GM12878 (cell line): Measurements from ENCODE around the gene FCRLB. TPM values are rescaled to one million over a fixed set of nuclear protein-coding genes. Genes with fewer than 3 reads are reported as not detected.

Source experiments
- ATAC-seq: fragments of 200-7000 bp; cut with Tn5 transposase; 3 replicates; pipeline ENCODE4 v1.9.1; 2020; ENCODE audit warnings: mild to moderate bottlenecking, moderate library complexity
- BruUV-seq: library from RNA; stranded (reverse); fragments of 400-500 nt; replicated peaks from 2 replicates; lab custom pipeline; 2021; lab: Mats Ljungman, UMichigan
- CTCF ChIA-PET: fragments of 300-600 bp; sonication (Branson Sonifier 250); formaldehyde crosslinking; extraction: SDS; loops from one replicate; lab custom pipeline; 2021; ENCODE audit warnings: inconsistent platforms; lab: Yijun Ruan, JAX
- POLR2A ChIA-PET: fragments of 350-600 bp; formaldehyde crosslinking; extraction: SDS; loops from one replicate; lab custom pipeline; 2021; ENCODE audit warnings: inconsistent platforms; lab: Charles Lee
- RAD21 ChIA-PET: fragments of 300-600 bp; sonication (Branson Sonifier 250); formaldehyde crosslinking; loops from one replicate; lab custom pipeline; 2023; ENCODE audit warnings: antibody characterized with exemption; ENCODE audit not compliant: unreplicated experiment; lab: Charles Lee
- SMC1A ChIA-PET: fragments of 300-600 bp; sonication (Branson Sonifier 250); formaldehyde crosslinking; loops from one replicate; lab custom pipeline; 2023; ENCODE audit not compliant: unreplicated experiment, uncharacterized antibody; lab: Charles Lee
- DNase-seq: peaks from one replicate; pipeline ENCODE4 v3.0.0-alpha.2; 2011; ENCODE audit warnings: low read depth, low spot score
- FAIRE-seq: peaks from 3 replicates; lab custom pipeline; 2011; peaks lifted over from hg19 to GRCh38; lab: Jason Lieb, UNC
- H2AFZ ChIP-seq: 2 replicates; pipeline ENCODE4 v1.6.0; 2011; ENCODE audit warnings: low read depth, low read length, control low read depth; ENCODE audit not compliant: control insufficient read depth
- H3K27ac ChIP-seq: 2 replicates; pipeline ENCODE4 v1.5.1; 2011; ENCODE audit warnings: control low read depth; ENCODE audit not compliant: control insufficient read depth, insufficient read depth
- H3K27me3 ChIP-seq, 2 experiments: replicated peaks in 1 of 2; 2 replicates each; pipeline versions ENCODE4 v1.6.0 to v1.6.1; 2011; ENCODE audit warnings: low read length in 1 of 2; ENCODE audit not compliant: control insufficient read depth in 2 of 2, insufficient read depth in 2 of 2
- H3K36me3 ChIP-seq, 2 experiments: 2 replicates each; pipeline ENCODE4 v1.5.1; 2011; ENCODE audit warnings: low read length in 1 of 2; ENCODE audit not compliant: control insufficient read depth in 2 of 2, insufficient read depth in 2 of 2
- H3K4me1 ChIP-seq: 2 replicates; pipeline ENCODE4 v1.6.1; 2011; ENCODE audit warnings: mild to moderate bottlenecking, low read length, moderate library complexity, mixed read lengths; ENCODE audit not compliant: control insufficient read depth, insufficient read depth
- H3K4me2 ChIP-seq: 2 replicates; pipeline ENCODE4 v1.6.0; 2011; ENCODE audit warnings: control low read depth; ENCODE audit not compliant: control insufficient read depth, insufficient read depth
- H3K4me3 ChIP-seq: fragments of 200-600 bp; sonication (generic); 2 replicates; pipeline ENCODE4 v1.5.1; 2016
- H3K79me2 ChIP-seq: 2 replicates; pipeline ENCODE4 v1.6.0; 2011; ENCODE audit warnings: low read length; ENCODE audit not compliant: control insufficient read depth, insufficient read depth
- H3K9ac ChIP-seq: 2 replicates; pipeline ENCODE4 v1.8.0; 2011; ENCODE audit warnings: low read length, control low read depth, mixed read lengths; ENCODE audit not compliant: control insufficient read depth, insufficient read depth
- H3K9me3 ChIP-seq: replicated peaks from 3 replicates; pipeline ENCODE4 v1.5.1; 2011; ENCODE audit warnings: mild to moderate bottlenecking, low read length; ENCODE audit not compliant: control insufficient read depth, insufficient read depth
- H4K20me1 ChIP-seq: 2 replicates; pipeline ENCODE4 v1.6.0; 2011; ENCODE audit not compliant: control insufficient read depth, insufficient read depth
- BMI1 ChIP-seq: fragments of 450-650 bp; IDR thresholded peaks from 2 replicates; pipeline ENCODE4 v1.6.1; 2016; ENCODE audit warnings: mild to moderate bottlenecking, moderate library complexity, borderline replicate concordance
- CHD2 ChIP-seq: IDR thresholded peaks from 2 replicates; pipeline ENCODE4 v1.6.1; 2011; ENCODE audit warnings: low read depth, low read length, improper control_type of control experiment, borderline replicate concordance
- EGR1 ChIP-seq, 2 experiments: IDR thresholded peaks; 1 replicate in 1 of 2; 2 replicates in 1 of 2; pipeline ENCODE4 v1.6.1; 2011 to 2012; ENCODE audit warnings: low read depth in 2 of 2, low read length in 2 of 2, borderline replicate concordance in 1 of 2, mild to moderate bottlenecking in 1 of 2, moderate library complexity in 1 of 2
- HDAC2 ChIP-seq: fragments of 200-600 bp; sonication (generic); IDR thresholded peaks from 2 replicates; pipeline ENCODE4 v1.6.1; 2017
- NFYA ChIP-seq: IDR thresholded peaks from 2 replicates; pipeline ENCODE4 v1.6.1; 2011; ENCODE audit warnings: low read depth, mild to moderate bottlenecking, low read length, improper control_type of control experiment, borderline replicate concordance
- NR2F1 ChIP-seq: fragments of 450-650 bp; conservative IDR thresholded peaks from 2 replicates; pipeline ENCODE4 v1.6.1; 2017; ENCODE audit warnings: mild to moderate bottlenecking
- RAD21 ChIP-seq: IDR thresholded peaks from 2 replicates; pipeline ENCODE4 v1.6.1; 2011; ENCODE audit warnings: mild to moderate bottlenecking, low read depth, low read length, moderate library complexity; ENCODE audit not compliant: insufficient read depth
- RB1 ChIP-seq: fragments of 450-650 bp; formaldehyde crosslinking; IDR thresholded peaks from 2 replicates; pipeline ENCODE4 v1.6.1; 2017; ENCODE audit warnings: mild to moderate bottlenecking, borderline replicate concordance
- RFX5 ChIP-seq: IDR thresholded peaks from 2 replicates; pipeline ENCODE4 v1.6.1; 2011; ENCODE audit warnings: low read depth, low read length, improper control_type of control experiment
- SMARCA5 ChIP-seq: fragments of 450-650 bp; IDR thresholded peaks from 2 replicates; pipeline ENCODE4 v1.6.1; 2017; ENCODE audit warnings: mild to moderate bottlenecking
- TBL1XR1 ChIP-seq: IDR thresholded peaks from 2 replicates; pipeline ENCODE4 v1.6.1; 2012; ENCODE audit warnings: low read depth, low read length, improper control_type of control experiment
- ZNF622 ChIP-seq: fragments of 450-650 bp; IDR thresholded peaks from 2 replicates; pipeline ENCODE4 v1.6.1; 2017; ENCODE audit warnings: mild to moderate bottlenecking, inconsistent platforms
- WGBS: methylation state at CpG from one replicate; pipeline ENCODE4 v1.1.6; 2016; ENCODE audit warnings: low lambda C conversion rate; ENCODE audit not compliant: insufficient replicate concordance, insufficient coverage; ENCODE audit errors: missing lambda C conversion rate; 5-methylcytosine and 5-hydroxymethylcytosine counted together
- in situ Hi-C: fragments of 300-500 bp; cut with MboI; formaldehyde crosslinking; loops from 9 replicates; pipeline ENCODE4 v1.14.3; 2018; ENCODE audit warnings: mixed read lengths
- intact Hi-C: fragments of 100-400 bp; cut with micrococcal nuclease; formaldehyde crosslinking; loops from one replicate; pipeline ENCODE4 v1.14.2; 2022; ENCODE audit not compliant: unreplicated experiment
- polyA plus RNA-seq, 11 experiments: library from polyadenylated mRNA; depleted of rRNA in 4 of 11; unstranded in 6 of 11; stranded (reverse) in 5 of 11; fragments of >200 nt; fragmentation: Nextera tagmentation in 4 of 11; fragmentation: Illumina TruSeq in 1 of 11; extraction: Ambion mirVana in 4 of 11; extraction: Trizol in 1 of 11; gene quantifications; 1 replicate in 1 of 11; 2 replicates in 10 of 11; pipeline versions ENCODE4 v1.2.1 to v1.2.3, GENCODE V29; 2011 to 2016; ENCODE audit warnings: inconsistent platforms in 2 of 11, missing spikeins in 2 of 11, low read depth in 1 of 11
- total RNA-seq, 4 experiments: library from RNA; depleted of rRNA in 3 of 4; stranded (reverse); fragments of >200 nt in 3 of 4; fragmentation: Illumina TruSeq in 1 of 4; extraction: Trizol in 1 of 4; gene quantifications; 2 replicates each; pipeline versions ENCODE4 v1.2.1 to v1.2.3, GENCODE V29; 2013 to 2021
- TF ChIP-seq, protein P1 (sequence below): fragments of 450-650 bp; IDR thresholded peaks from 2 replicates; pipeline ENCODE4 v1.6.1; 2017; ENCODE audit warnings: mild to moderate bottlenecking, moderate library complexity
- TF ChIP-seq, protein P2 (sequence below): fragments of 450-650 bp; conservative IDR thresholded peaks from 2 replicates; pipeline ENCODE4 v1.6.1; 2017; ENCODE audit warnings: mild to moderate bottlenecking, moderate library complexity
- TF ChIP-seq, protein P3 (sequence below): IDR thresholded peaks from 2 replicates; pipeline ENCODE4 v1.6.1; 2011; ENCODE audit warnings: borderline replicate concordance, low read depth, mild to moderate bottlenecking, moderate library complexity, low read length; ENCODE audit not compliant: insufficient read depth, poor library complexity, severe bottlenecking
- TF ChIP-seq, protein P4 (sequence below): IDR thresholded peaks from 2 replicates; pipeline ENCODE4 v1.6.1; 2012; ENCODE audit warnings: low read depth, low read length, improper control_type of control experiment

Gene FCRLB
- total and polyA plus RNA-seq, 10 of the 15 experiments (the other 5 are each of a cell fraction or from before 2014, with no cell fraction given), result 0.55 to 11.7 (median 5.6) TPM

DNA sequence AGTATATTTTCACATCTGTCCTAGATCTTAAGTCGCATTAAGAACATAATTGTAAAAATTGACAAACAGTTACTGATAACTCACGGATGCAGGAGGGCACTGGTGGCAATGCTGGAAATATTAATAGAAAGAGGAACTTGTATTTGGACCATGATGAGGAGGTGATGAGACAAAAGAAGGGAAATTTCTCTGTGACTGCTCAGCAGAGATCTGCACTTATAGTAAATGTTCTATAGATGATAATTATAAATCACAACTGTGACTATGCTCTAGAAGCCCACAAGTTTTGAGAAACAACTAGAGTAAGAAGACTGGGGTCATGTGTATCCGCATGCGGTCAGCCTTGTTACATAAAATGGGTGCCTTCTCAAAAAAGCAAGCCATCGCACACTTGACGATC, 19.6 kb downstream of the FCRLB start:
- no peak for ATAC-seq
- Histone ChIP-seq H3K79me2 (no peaks in the 10 kb centered on the region), H3K9ac (no peak overlapping the region), H2AFZ (peak overlapping the region; percentile 16; the same call in 1 of the 2 replicates), H3K4me3 (no peak overlapping the region), H3K27ac (peak overlapping the region; percentile 83), H3K4me1 (peaks cover 68% of the 10 kb centered on the region), H3K27me3 (no peaks in the 10 kb centered on the region), H4K20me1 (no peaks in the 10 kb centered on the region), H3K9me3 (no peaks in the 10 kb centered on the region), H3K36me3 (no peaks in the 10 kb centered on the region), H3K4me2 (0 out of 2 replicates have a peak overlapping the region, but pooled peaks have one; percentile 9)
- ChIA-PET RAD21 (interaction anchor here (0.6 to 6.4 kb wide), 18 partner anchors 8 to 514 kb away, joined by 3 to 85 read pairs (median 7); partner anchors contain the start of genes DUSP12 and TOMM40L), CTCF (interaction anchor here (0.8 to 16.4 kb wide), 23 partner anchors 8 to 549 kb away, joined by 3 to 262 read pairs (median 6); partner anchors contain the start of genes DUSP12, FCGR2A and FCRLA), SMC1A (interaction anchor here (0.8 to 9.7 kb wide), 16 partner anchors 11 to 743 kb away, joined by 3 to 97 read pairs (median 6); partner anchors contain the start of gene FCRLA), POLR2A (no interaction called here)
- WGBS, result 24% methylated on average over 6 of the region's 6 CpGs
- in situ Hi-C loops, result loop anchor here (10.0 kb wide), 2 partner anchors 256 to 546 kb away; partner anchors contain the start of gene ADAMTS4
- DNase-seq, result no peak
- BruUV-seq, result no TSS peak
- FAIRE-seq, result no peak
- intact Hi-C loops, result loop anchor here (1.0 to 10.0 kb wide), 3 partner anchors 196 to 346 kb away; partner anchors contain the start of gene FCGR3A
- TF ChIP-seq, protein P1, sequence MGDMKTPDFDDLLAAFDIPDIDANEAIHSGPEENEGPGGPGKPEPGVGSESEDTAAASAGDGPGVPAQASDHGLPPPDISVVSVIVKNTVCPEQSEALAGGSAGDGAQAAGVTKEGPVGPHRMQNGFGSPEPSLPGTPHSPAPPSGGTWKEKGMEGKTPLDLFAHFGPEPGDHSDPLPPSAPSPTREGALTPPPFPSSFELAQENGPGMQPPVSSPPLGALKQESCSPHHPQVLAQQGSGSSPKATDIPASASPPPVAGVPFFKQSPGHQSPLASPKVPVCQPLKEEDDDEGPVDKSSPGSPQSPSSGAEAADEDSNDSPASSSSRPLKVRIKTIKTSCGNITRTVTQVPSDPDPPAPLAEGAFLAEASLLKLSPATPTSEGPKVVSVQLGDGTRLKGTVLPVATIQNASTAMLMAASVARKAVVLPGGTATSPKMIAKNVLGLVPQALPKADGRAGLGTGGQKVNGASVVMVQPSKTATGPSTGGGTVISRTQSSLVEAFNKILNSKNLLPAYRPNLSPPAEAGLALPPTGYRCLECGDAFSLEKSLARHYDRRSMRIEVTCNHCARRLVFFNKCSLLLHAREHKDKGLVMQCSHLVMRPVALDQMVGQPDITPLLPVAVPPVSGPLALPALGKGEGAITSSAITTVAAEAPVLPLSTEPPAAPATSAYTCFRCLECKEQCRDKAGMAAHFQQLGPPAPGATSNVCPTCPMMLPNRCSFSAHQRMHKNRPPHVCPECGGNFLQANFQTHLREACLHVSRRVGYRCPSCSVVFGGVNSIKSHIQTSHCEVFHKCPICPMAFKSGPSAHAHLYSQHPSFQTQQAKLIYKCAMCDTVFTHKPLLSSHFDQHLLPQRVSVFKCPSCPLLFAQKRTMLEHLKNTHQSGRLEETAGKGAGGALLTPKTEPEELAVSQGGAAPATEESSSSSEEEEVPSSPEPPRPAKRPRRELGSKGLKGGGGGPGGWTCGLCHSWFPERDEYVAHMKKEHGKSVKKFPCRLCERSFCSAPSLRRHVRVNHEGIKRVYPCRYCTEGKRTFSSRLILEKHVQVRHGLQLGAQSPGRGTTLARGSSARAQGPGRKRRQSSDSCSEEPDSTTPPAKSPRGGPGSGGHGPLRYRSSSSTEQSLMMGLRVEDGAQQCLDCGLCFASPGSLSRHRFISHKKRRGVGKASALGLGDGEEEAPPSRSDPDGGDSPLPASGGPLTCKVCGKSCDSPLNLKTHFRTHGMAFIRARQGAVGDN, result no peak
- TF ChIP-seq TBL1XR1 (no peak), ZNF622 (no peak), RAD21 (no peak), BMI1 (no peak), NR2F1 (no peak), EGR1 (IDR thresholded peaks at IDR 0.05; ENCODE audit: borderline replicate concordance in 1 of 2, low read depth in 2 of 2, low read length in 2 of 2) (no peak), HDAC2 (no peak), RFX5 (no peak), NFYA (no peak), CHD2 (no peak), SMARCA5 (no peak), RB1 (no peak)
- TF ChIP-seq, protein P2, sequence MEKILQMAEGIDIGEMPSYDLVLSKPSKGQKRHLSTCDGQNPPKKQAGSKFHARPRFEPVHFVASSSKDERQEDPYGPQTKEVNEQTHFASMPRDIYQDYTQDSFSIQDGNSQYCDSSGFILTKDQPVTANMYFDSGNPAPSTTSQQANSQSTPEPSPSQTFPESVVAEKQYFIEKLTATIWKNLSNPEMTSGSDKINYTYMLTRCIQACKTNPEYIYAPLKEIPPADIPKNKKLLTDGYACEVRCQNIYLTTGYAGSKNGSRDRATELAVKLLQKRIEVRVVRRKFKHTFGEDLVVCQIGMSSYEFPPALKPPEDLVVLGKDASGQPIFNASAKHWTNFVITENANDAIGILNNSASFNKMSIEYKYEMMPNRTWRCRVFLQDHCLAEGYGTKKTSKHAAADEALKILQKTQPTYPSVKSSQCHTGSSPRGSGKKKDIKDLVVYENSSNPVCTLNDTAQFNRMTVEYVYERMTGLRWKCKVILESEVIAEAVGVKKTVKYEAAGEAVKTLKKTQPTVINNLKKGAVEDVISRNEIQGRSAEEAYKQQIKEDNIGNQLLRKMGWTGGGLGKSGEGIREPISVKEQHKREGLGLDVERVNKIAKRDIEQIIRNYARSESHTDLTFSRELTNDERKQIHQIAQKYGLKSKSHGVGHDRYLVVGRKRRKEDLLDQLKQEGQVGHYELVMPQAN, result no peak
- TF ChIP-seq, protein P3, sequence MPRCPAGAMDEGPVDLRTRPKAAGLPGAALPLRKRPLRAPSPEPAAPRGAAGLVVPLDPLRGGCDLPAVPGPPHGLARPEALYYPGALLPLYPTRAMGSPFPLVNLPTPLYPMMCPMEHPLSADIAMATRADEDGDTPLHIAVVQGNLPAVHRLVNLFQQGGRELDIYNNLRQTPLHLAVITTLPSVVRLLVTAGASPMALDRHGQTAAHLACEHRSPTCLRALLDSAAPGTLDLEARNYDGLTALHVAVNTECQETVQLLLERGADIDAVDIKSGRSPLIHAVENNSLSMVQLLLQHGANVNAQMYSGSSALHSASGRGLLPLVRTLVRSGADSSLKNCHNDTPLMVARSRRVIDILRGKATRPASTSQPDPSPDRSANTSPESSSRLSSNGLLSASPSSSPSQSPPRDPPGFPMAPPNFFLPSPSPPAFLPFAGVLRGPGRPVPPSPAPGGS, result no peak
- TF ChIP-seq, protein P4, sequence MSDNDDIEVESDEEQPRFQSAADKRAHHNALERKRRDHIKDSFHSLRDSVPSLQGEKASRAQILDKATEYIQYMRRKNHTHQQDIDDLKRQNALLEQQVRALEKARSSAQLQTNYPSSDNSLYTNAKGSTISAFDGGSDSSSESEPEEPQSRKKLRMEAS, result no peak
